Esophagus squamous epithelium (tissue), 5 donors: ENCODE results near the gene LRRC53. TPM values are rescaled to one million over a fixed set of nuclear protein-coding genes. Genes with fewer than 3 reads are reported as not detected.

Source experiments
- DNase-seq: peaks from one replicate; lab custom pipeline; 2025; lab: John Stamatoyannopoulos, UW
- H3K27ac ChIP-seq, 4 donors: fragments of 200-600 bp; sonication (generic); one replicate each; pipeline ENCODE4 v1.5.1; 2016 to 2019; ENCODE audit warnings: mild to moderate bottlenecking in 1 of 4
- H3K27me3 ChIP-seq, 4 donors: fragments of 200-600 bp; sonication (generic); 1 replicate in 3 of 4; 2 replicates in 1 of 4; pipeline versions ENCODE4 v1.5.1 to v1.6.0; 2017 to 2021; ENCODE audit warnings: antibody characterized with exemption in 1 of 4
- H3K36me3 ChIP-seq, 3 donors: fragments of 200-600 bp; sonication (generic); one replicate each; pipeline ENCODE4 v1.5.1; 2016 to 2019
- H3K4me1 ChIP-seq, 3 donors: fragments of 200-600 bp; sonication (generic); one replicate each; pipeline ENCODE4 v1.5.1; 2017 to 2019
- H3K4me3 ChIP-seq, 4 donors: fragments of 200-600 bp; sonication (generic); 1 replicate in 3 of 4; 2 replicates in 1 of 4; pipeline ENCODE4 v1.5.1; 2016 to 2019; ENCODE audit warnings: mild to moderate bottlenecking in 2 of 4, moderate library complexity in 1 of 4
- H3K9me3 ChIP-seq, 3 donors: fragments of 200-600 bp; sonication (generic); one replicate each; pipeline ENCODE4 v1.5.1; 2016 to 2019
- POLR2A ChIP-seq, 4 donors: fragments of 450-650 bp; IDR thresholded peaks; one replicate each; pipeline ENCODE4 v1.6.1; 2017; ENCODE audit warnings: antibody characterized with exemption in 4 of 4, mild to moderate bottlenecking in 4 of 4, moderate library complexity in 3 of 4
- WGBS, 2 donors: methylation state at CpG; one replicate each; pipeline ENCODE4 v1.1.5; 2018; 5-methylcytosine and 5-hydroxymethylcytosine counted together
- intact Hi-C: fragments of 100-400 bp; cut with DNase I; formaldehyde crosslinking; loops from one replicate; pipeline ENCODE4 v1.15.0; 2022
- total RNA-seq, 4 donors: library from RNA; depleted of rRNA; stranded (reverse); fragments of >200 nt; gene quantifications; one replicate each; pipeline ENCODE4 v1.1.0, GENCODE V29; 2016
- TF ChIP-seq, protein P1 (sequence below), 6 experiments: fragments of 450-650 bp in 4 of 6; fragments of 200-600 bp in 2 of 6; sonication (generic) in 2 of 6; IDR thresholded peaks; one replicate each; pipeline ENCODE4 v1.5.1; 2016 to 2019; ENCODE audit warnings: antibody characterized with exemption in 6 of 6, mild to moderate bottlenecking in 4 of 6, moderate library complexity in 4 of 6
- donor health status: DM: yes; HTN: yes; CAD: no.

The LRRC53 gene
- total RNA-seq, 4 donors from 2014 or later, result not detected

DNA sequence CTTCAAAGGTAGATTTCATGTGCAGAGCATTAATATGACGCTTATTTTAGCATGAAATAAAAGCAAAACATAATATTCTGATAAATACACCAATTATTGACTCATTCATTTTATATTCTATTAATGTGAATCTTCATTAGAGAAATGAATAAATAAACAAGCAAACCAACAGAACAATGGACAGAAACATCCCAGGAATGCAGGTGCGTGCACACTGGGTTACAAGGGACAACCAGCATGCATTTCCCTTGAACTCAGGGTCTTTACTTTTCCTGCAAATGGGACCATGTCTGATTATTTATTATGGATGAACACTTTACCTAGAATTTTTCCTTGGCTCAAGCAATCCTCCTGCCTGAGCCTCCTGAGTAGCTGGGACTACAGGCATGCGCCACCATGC, 13.5 kb downstream of the LRRC53 start:
- H3K27ac ChIP-seq, result no peak overlapping the region
- no peak for DNase-seq
- H3K4me3 ChIP-seq, result no peak overlapping the region
- TF ChIP-seq, protein P1, sequence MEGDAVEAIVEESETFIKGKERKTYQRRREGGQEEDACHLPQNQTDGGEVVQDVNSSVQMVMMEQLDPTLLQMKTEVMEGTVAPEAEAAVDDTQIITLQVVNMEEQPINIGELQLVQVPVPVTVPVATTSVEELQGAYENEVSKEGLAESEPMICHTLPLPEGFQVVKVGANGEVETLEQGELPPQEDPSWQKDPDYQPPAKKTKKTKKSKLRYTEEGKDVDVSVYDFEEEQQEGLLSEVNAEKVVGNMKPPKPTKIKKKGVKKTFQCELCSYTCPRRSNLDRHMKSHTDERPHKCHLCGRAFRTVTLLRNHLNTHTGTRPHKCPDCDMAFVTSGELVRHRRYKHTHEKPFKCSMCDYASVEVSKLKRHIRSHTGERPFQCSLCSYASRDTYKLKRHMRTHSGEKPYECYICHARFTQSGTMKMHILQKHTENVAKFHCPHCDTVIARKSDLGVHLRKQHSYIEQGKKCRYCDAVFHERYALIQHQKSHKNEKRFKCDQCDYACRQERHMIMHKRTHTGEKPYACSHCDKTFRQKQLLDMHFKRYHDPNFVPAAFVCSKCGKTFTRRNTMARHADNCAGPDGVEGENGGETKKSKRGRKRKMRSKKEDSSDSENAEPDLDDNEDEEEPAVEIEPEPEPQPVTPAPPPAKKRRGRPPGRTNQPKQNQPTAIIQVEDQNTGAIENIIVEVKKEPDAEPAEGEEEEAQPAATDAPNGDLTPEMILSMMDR (IDR thresholded peaks at IDR 0.05), result no peak
- no peak for TF ChIP-seq POLR2A (IDR thresholded peaks at IDR 0.05)
- H3K36me3 ChIP-seq, result no peaks in the 10 kb centered on the region
- 72 to 76% methylated on average over 3 of the region's 3 CpGs for WGBS, 2 donors
- H3K27me3 ChIP-seq, result no peaks in the 10 kb centered on the region
- H3K4me1 ChIP-seq, result no peaks in the 10 kb centered on the region
- H3K9me3 ChIP-seq, result no peaks in the 10 kb centered on the region
- intact Hi-C loops, result no loop called here

DNA sequence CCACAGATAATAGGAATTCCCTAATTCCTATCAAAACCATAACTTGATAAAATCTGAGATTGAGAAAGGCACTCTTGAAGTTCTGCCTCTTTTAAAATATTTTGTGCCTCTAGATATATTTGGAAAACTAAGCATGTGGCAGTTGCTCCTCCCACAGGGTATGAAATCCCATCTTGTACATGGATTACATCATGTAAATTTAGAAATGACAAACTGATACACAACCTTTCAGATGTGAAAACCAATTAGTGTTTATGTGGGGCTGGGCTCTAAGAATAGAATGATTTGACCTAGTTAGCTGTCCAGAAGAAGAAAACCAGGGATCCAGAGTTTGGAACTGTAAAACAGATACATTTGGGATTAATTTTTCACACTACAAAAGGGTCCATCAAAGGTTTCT, 15.7 kb downstream of the LRRC53 start:
- TF ChIP-seq POLR2A (IDR thresholded peaks at IDR 0.05), result no peak
- TF ChIP-seq, protein P1 (IDR thresholded peaks at IDR 0.05), result no peak
- Histone ChIP-seq H3K4me1 (no peaks in the 10 kb centered on the region), H3K9me3 (no peaks in the 10 kb centered on the region), H3K4me3 (no peak overlapping the region), H3K36me3 (no peaks in the 10 kb centered on the region), H3K27me3 (no peaks in the 10 kb centered on the region), H3K27ac (no peak overlapping the region)
- intact Hi-C loops, result no loop called here
- no peak for DNase-seq

DNA sequence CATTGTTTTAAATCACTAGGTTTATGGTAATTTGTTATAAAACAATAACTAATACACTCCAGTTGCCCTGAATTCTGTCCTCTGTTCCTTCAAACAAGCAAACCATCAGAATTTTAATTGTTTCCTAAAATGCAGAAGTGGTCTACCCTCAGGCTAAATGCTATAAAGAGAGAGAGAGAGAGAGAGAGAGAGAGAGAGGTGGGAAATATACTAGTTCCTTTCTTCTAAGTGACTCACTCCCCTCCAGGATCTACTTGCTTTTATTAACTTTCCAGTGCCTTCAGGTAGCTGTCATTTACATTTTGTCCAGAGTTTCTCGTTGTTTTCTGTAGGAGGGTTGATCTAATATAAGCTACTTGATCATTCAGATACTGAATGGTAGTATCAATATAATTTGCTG, 26.4 kb downstream of the LRRC53 start:
- no peak overlapping the region for H3K4me3 ChIP-seq
- 20 to 29% methylated on average over 1 of the region's 1 CpG for WGBS, 2 donors
- no peak overlapping the region for H3K27ac ChIP-seq
- H3K9me3 ChIP-seq, result no peaks in the 10 kb centered on the region
- no peaks in the 10 kb centered on the region for H3K36me3 ChIP-seq
- no peak for DNase-seq
- no peak for TF ChIP-seq POLR2A (IDR thresholded peaks at IDR 0.05)
- TF ChIP-seq, protein P1 (IDR thresholded peaks at IDR 0.05), result no peak
- H3K4me1 ChIP-seq, result no peaks in the 10 kb centered on the region
- intact Hi-C loops, result no loop called here
- H3K27me3 ChIP-seq, result no peaks in the 10 kb centered on the region

DNA sequence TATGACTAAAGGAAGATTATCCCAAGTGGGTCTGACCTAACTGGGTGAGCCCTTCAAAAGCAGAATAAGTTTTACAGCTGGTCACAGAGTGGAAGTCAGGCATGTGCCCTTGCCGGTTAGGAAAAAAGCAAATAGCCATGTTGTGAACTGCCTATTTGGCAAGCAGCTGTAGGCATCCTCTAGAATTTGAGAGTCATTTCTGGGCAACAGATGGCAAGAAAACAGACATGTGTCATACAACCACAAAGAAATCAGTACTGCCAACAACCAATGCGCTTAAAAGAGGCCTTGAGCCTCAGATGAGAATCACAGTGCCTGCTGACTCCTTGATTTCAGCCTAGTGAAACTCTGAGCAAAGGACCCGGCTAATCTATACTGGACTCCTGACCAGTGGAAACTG, 26.8 kb downstream of the LRRC53 start:
- H3K9me3 ChIP-seq, result no peaks in the 10 kb centered on the region
- intact Hi-C loops, result no loop called here
- no peak for DNase-seq
- H3K4me1 ChIP-seq, result no peaks in the 10 kb centered on the region
- H3K4me3 ChIP-seq, result no peak overlapping the region
- no peaks in the 10 kb centered on the region for H3K27me3 ChIP-seq
- H3K27ac ChIP-seq, result no peak overlapping the region
- TF ChIP-seq POLR2A (IDR thresholded peaks at IDR 0.05), result no peak
- TF ChIP-seq, protein P1 (IDR thresholded peaks at IDR 0.05), result no peak
- H3K36me3 ChIP-seq, result no peaks in the 10 kb centered on the region
- 70 to 86% methylated on average over 3 of the region's 3 CpGs for WGBS, 2 donors

DNA sequence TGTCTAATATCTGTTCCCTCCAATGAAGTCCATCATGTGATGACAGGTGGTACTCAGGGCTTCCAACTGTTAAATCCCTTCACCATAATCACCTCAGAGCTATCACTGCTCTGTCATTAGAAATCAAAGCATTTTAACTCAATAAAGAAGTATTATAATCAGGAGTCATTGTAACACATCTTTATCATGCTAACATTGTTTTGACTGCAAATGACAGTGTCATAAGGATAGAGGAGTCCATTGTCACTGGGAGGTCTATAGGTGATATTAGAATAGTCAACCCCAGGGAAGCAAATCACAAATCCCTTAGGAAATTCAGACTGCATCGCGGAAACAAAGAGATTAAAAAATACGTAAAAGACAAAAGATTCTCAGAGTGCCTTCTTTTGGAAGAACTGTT, 30.8 kb downstream of the LRRC53 start:
- intact Hi-C loops, result no loop called here
- Histone ChIP-seq H3K27ac (no peak overlapping the region), H3K36me3 (no peaks in the 10 kb centered on the region), H3K27me3 (no peaks in the 10 kb centered on the region), H3K9me3 (no peaks in the 10 kb centered on the region), H3K4me3 (no peak overlapping the region), H3K4me1 (no peaks in the 10 kb centered on the region)
- no peak for TF ChIP-seq POLR2A (IDR thresholded peaks at IDR 0.05)
- TF ChIP-seq, protein P1 (IDR thresholded peaks at IDR 0.05), result no peak
- no peak for DNase-seq
- WGBS, 2 donors, result 81 to 84% methylated on average over 3 of the region's 3 CpGs
